ENCODE measurements around the gene TGFA.

The TGFA gene

DNA sequence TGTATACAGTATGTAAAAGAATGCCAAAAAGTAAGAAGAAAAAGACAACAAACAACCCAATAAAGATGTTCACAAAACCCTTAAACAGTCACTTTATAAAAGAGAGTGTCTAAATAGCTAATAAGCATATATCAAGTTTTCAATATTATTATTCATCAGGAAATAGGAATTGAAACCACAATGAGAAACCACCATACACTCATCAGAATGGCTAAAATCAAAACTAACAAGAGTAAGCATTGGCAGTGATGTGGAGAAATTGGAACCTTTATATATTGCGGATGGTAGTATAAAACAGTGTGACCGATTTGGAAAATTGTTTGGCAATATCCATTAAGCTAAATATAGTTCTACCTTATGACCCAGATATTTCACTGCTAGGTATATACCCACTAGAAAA, 20.5 kb upstream of the TGFA start:
- no peaks in the 10 kb centered on the region for H3K9me3 ChIP-seq (ENCODE audit: insufficient read depth, low read length)
- no peak overlapping the region for H3K9ac ChIP-seq (ENCODE audit: low read length)
- H4K20me1 ChIP-seq (ENCODE audit: insufficient read depth, low read length) = no peaks in the 10 kb centered on the region
- H3K27me3 ChIP-seq (ENCODE audit: low read depth, low read length) = peaks cover 76% of the 10 kb centered on the region
- TF ChIP-seq, protein P1, sequence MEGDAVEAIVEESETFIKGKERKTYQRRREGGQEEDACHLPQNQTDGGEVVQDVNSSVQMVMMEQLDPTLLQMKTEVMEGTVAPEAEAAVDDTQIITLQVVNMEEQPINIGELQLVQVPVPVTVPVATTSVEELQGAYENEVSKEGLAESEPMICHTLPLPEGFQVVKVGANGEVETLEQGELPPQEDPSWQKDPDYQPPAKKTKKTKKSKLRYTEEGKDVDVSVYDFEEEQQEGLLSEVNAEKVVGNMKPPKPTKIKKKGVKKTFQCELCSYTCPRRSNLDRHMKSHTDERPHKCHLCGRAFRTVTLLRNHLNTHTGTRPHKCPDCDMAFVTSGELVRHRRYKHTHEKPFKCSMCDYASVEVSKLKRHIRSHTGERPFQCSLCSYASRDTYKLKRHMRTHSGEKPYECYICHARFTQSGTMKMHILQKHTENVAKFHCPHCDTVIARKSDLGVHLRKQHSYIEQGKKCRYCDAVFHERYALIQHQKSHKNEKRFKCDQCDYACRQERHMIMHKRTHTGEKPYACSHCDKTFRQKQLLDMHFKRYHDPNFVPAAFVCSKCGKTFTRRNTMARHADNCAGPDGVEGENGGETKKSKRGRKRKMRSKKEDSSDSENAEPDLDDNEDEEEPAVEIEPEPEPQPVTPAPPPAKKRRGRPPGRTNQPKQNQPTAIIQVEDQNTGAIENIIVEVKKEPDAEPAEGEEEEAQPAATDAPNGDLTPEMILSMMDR (IDR thresholded peaks at IDR 0.05; ENCODE audit: low read depth, low read length) = no peak
- no peak for TF ChIP-seq EZH2phosphoT487 (IDR thresholded peaks at IDR 0.05; ENCODE audit: low read depth)
- no peaks in the 10 kb centered on the region for H3K79me2 ChIP-seq (ENCODE audit: low read length)
- H3K4me1 ChIP-seq (ENCODE audit: low read length) = peaks cover 14% of the 10 kb centered on the region
- H3K36me3 ChIP-seq (replicated peaks; ENCODE audit: low read depth, low read length) = no peaks in the 10 kb centered on the region
- no peak overlapping the region for H3K27ac ChIP-seq (ENCODE audit: low read length)
- peak overlapping the region; percentile 48 for H3K4me2 ChIP-seq (ENCODE audit: low read length)
- H3K4me3 ChIP-seq (ENCODE audit: low read length) = no peak overlapping the region
- no peak overlapping the region for H2AFZ ChIP-seq (ENCODE audit: low read depth, low read length)

DNA sequence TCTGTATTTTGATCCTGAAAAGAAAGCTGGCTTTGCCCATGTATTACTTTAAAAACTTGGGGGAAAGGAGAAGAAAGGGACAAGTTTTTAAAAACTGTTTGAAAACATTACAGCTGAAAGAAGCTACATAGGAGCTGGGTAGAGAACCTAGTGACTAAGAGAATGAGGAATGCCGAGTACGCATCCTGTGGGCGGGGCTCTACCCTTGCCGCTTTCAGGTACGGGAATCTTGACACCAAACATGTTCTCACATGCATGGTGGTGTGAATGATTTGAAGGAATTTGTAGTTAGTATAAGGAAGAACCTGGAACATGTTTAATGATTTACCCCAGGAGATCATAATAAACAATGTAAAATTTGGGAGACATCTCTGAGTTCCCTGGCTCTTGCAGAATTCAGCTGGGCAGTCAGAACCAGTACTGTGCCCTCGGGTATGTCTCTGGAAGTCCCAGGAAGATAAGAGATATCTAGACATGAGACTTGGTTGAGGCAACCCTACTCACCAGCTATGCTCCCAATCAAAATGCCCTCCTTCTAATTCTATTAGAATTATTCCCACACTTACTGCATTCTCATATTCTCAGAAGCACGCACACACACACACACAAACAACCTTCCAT, 16.5 kb upstream of the TGFA start:
- Histone ChIP-seq H3K27me3 (ENCODE audit: low read depth, low read length) (peaks cover 56% of the 10 kb centered on the region), H3K27ac (ENCODE audit: low read length) (no peak overlapping the region), H3K9me3 (ENCODE audit: insufficient read depth, low read length) (no peaks in the 10 kb centered on the region), H3K9ac (ENCODE audit: low read length) (no peak overlapping the region), H4K20me1 (ENCODE audit: insufficient read depth, low read length) (no peaks in the 10 kb centered on the region), H3K4me3 (ENCODE audit: low read length) (no peak overlapping the region), H3K36me3 (replicated peaks; ENCODE audit: low read depth, low read length) (no peaks in the 10 kb centered on the region), H3K4me1 (ENCODE audit: low read length) (peaks cover 14% of the 10 kb centered on the region), H3K4me2 (ENCODE audit: low read length) (no peak overlapping the region), H3K79me2 (ENCODE audit: low read length) (no peaks in the 10 kb centered on the region), H2AFZ (ENCODE audit: low read depth, low read length) (no peak overlapping the region)
- TF ChIP-seq, protein P1 (IDR thresholded peaks at IDR 0.05; ENCODE audit: low read depth, low read length) = no peak
- TF ChIP-seq EZH2phosphoT487 (IDR thresholded peaks at IDR 0.05; ENCODE audit: low read depth) = no peak

GRCh38 chr2:70569559-70569958, 15.9 kb upstream of the TGFA start:
- Histone ChIP-seq H4K20me1 (ENCODE audit: insufficient read depth, low read length) (no peaks in the 10 kb centered on the region), H3K4me3 (ENCODE audit: low read length) (no peak overlapping the region), H3K27ac (ENCODE audit: low read length) (no peak overlapping the region), H3K79me2 (ENCODE audit: low read length) (no peaks in the 10 kb centered on the region), H3K27me3 (ENCODE audit: low read depth, low read length) (peaks cover 50% of the 10 kb centered on the region), H3K36me3 (replicated peaks; ENCODE audit: low read depth, low read length) (no peaks in the 10 kb centered on the region), H3K9me3 (ENCODE audit: insufficient read depth, low read length) (no peaks in the 10 kb centered on the region), H3K4me2 (ENCODE audit: low read length) (no peak overlapping the region), H3K9ac (ENCODE audit: low read length) (no peak overlapping the region), H3K4me1 (ENCODE audit: low read length) (peaks cover 13% of the 10 kb centered on the region), H2AFZ (ENCODE audit: low read depth, low read length) (no peak overlapping the region)
- TF ChIP-seq EZH2phosphoT487 (IDR thresholded peaks at IDR 0.05; ENCODE audit: low read depth) = no peak
- TF ChIP-seq, protein P1 (IDR thresholded peaks at IDR 0.05; ENCODE audit: low read depth, low read length) = no peak

DNA sequence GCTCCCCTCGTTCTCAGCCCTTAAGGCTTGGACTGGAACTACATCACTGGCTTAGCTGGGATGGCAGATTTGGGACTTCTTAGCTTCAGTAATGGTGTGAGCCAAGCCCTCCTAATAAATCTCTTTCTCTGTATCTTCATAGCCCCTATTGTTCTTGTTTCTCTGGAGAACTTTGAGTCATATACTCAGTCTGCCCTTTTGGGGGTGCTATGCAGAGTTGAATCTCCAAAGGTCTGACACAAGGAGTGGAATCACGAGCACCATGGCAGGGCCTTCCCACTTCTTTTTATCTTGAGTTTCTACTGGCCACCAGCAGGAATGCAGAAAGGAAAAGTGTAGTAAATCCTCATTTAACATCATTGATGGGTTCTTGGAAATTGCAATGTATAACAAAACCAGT, 13.3 kb upstream of the TGFA start:
- H3K79me2 ChIP-seq (ENCODE audit: low read length) = no peaks in the 10 kb centered on the region
- TF ChIP-seq, protein P1 (IDR thresholded peaks at IDR 0.05; ENCODE audit: low read depth, low read length) = peak; percentile 16; the same call in 1 of the 2 replicates
- no peak for TF ChIP-seq EZH2phosphoT487 (IDR thresholded peaks at IDR 0.05; ENCODE audit: low read depth)
- no peak overlapping the region for H2AFZ ChIP-seq (ENCODE audit: low read depth, low read length)
- no peak overlapping the region for H3K27ac ChIP-seq (ENCODE audit: low read length)
- peaks cover 30% of the 10 kb centered on the region for H3K27me3 ChIP-seq (ENCODE audit: low read depth, low read length)
- no peaks in the 10 kb centered on the region for H3K4me1 ChIP-seq (ENCODE audit: low read length)
- no peaks in the 10 kb centered on the region for H3K36me3 ChIP-seq (replicated peaks; ENCODE audit: low read depth, low read length)
- H4K20me1 ChIP-seq (ENCODE audit: insufficient read depth, low read length) = no peaks in the 10 kb centered on the region
- no peak overlapping the region for H3K4me3 ChIP-seq (ENCODE audit: low read length)
- H3K9ac ChIP-seq (ENCODE audit: low read length) = no peak overlapping the region
- no peak overlapping the region for H3K4me2 ChIP-seq (ENCODE audit: low read length)
- no peaks in the 10 kb centered on the region for H3K9me3 ChIP-seq (ENCODE audit: insufficient read depth, low read length)

Measured in OCI-LY3 (cell line).